ENCODE results near the gene NEBL.
"Not testable (repeated sequence)": the region's sequence is repeated elsewhere in the genome, so short reads cannot be mapped to it uniquely, and the experiment has no call there.

NEBL gene

GRCh38 chr10:20897146-20897825, at the start of gene NEBL:
Gene NEBL, minus strand, starts transcription at chr10:20897311. Its CDS starts 106 bp downstream, at chr10:20897205.
- no peak for ATAC-seq

GRCh38 chr10:20945546-20946332, 48.6 kb upstream of the NEBL start:
- ATAC-seq: no peak

- ATAC-seq: no peak
Measured at GRCh38 chr10:20944789-20945502, 47.8 kb upstream of the NEBL start.

GRCh38 chr10:20939414-20939813, 42.3 kb upstream of the NEBL start:
- not testable (repeated sequence) for ATAC-seq

- no peak for ATAC-seq
Measured at GRCh38 chr10:20936396-20936795, 39.3 kb upstream of the NEBL start.

GRCh38 chr10:20935931-20936330, 38.8 kb upstream of the NEBL start:
- ATAC-seq: no peak

GRCh38 chr10:20935301-20935700, 38.2 kb upstream of the NEBL start:
- no peak for ATAC-seq

GRCh38 chr10:20933705-20934104, 36.6 kb upstream of the NEBL start:
- no peak for ATAC-seq

- ATAC-seq: no peak
Measured at GRCh38 chr10:20932606-20933126, 35.6 kb upstream of the NEBL start.

- no peak for ATAC-seq
Measured at GRCh38 chr10:20931156-20931795, 34.2 kb upstream of the NEBL start.

- ATAC-seq: no peak
Measured at GRCh38 chr10:20927456-20927855, 30.3 kb upstream of the NEBL start.

GRCh38 chr10:20922451-20922850, 25.3 kb upstream of the NEBL start:
- ATAC-seq: no peak

- ATAC-seq: no peak
Measured at GRCh38 chr10:20922033-20922432, 24.9 kb upstream of the NEBL start.

GRCh38 chr10:20920061-20920460, 22.9 kb upstream of the NEBL start:
- ATAC-seq: no peak

- no peak for ATAC-seq
Measured at GRCh38 chr10:20919481-20919880, 22.4 kb upstream of the NEBL start.

GRCh38 chr10:20916976-20917375, 19.9 kb upstream of the NEBL start:
- ATAC-seq: no peak

- no peak for ATAC-seq
Measured at GRCh38 chr10:20912969-20913368, 15.9 kb upstream of the NEBL start.

- ATAC-seq: no peak
Measured at GRCh38 chr10:20911626-20912025, 14.5 kb upstream of the NEBL start.

- no peak for ATAC-seq
Measured at GRCh38 chr10:20909801-20910200, 12.7 kb upstream of the NEBL start.

GRCh38 chr10:20908391-20908790, 11.3 kb upstream of the NEBL start:
- no peak for ATAC-seq

- ATAC-seq: no peak
Measured at GRCh38 chr10:20903635-20904390, 6.7 kb upstream of the NEBL start.

GRCh38 chr10:20901110-20901509, 4.0 kb upstream of the NEBL start:
- ATAC-seq: no peak

Data from activated CD4-positive, CD25-positive, alpha-beta regulatory T cell treated with anti-CD3 and anti-CD28 coated beads, Interleukin-2, amount 50 U/mL, for 24 hours (primary cell).